ENCODE measurements around the gene NDUFS2.

NDUFS2 gene

GRCh38 chr1:161201836-161202712 is at the start of gene NDUFS2:
Gene NDUFS2 (plus strand): TSS chr1:161202367. CDS start chr1:161202386, 19 bp downstream.
- DNase-seq: peak; percentile 98

GRCh38 chr1:161153176-161153575 is 49.0 kb upstream of the NDUFS2 start:
- DNase-seq: no peak

GRCh38 chr1:161153682-161154337 is 48.4 kb upstream of the NDUFS2 start, which contains the start of gene UFC1:
Gene UFC1 (plus strand): TSS chr1:161153978. CDS start chr1:161153998, 20 bp downstream.
- DNase-seq: peak; percentile 91

GRCh38 chr1:161157867-161158266 is 44.3 kb upstream of the NDUFS2 start:
- DNase-seq: no peak

GRCh38 chr1:161158316-161159010 is 43.7 kb upstream of the NDUFS2 start:
- no peak for DNase-seq

GRCh38 chr1:161159087-161159912 is 42.9 kb upstream of the NDUFS2 start, which contains the start of gene USP21:
Gene USP21 (plus strand): TSS chr1:161159500. CDS start chr1:161160641, 1,141 bp downstream.
- DNase-seq: peak; percentile 91

GRCh38 chr1:161159913-161160243 is 42.3 kb upstream of the NDUFS2 start:
- no peak for DNase-seq

GRCh38 chr1:161160671-161161145 is 41.5 kb upstream of the NDUFS2 start:
- DNase-seq: no peak

- DNase-seq: no peak
Measured at GRCh38 chr1:161161652-161162051, 40.5 kb upstream of the NDUFS2 start.

- DNase-seq: no peak
Measured at GRCh38 chr1:161162052-161162451, 40.1 kb upstream of the NDUFS2 start.

- no peak for DNase-seq
Measured at GRCh38 chr1:161162806-161163205, 39.4 kb upstream of the NDUFS2 start.

GRCh38 chr1:161163793-161164192 is 38.4 kb upstream of the NDUFS2 start:
- DNase-seq: no peak

GRCh38 chr1:161164901-161165610 is 37.1 kb upstream of the NDUFS2 start:
- DNase-seq: no peak

- peak; percentile 97 for DNase-seq
Measured at GRCh38 chr1:161165742-161166668, 36.2 kb upstream of the NDUFS2 start, which contains the start of gene PPOX. Gene PPOX (plus strand): TSS chr1:161166426. CDS start chr1:161166848, 422 bp downstream.

GRCh38 chr1:161166669-161167548 is 35.3 kb upstream of the NDUFS2 start:
- DNase-seq: peak; percentile 36

- DNase-seq: no peak
Measured at GRCh38 chr1:161168906-161169305, 33.3 kb upstream of the NDUFS2 start.

- DNase-seq: no peak
Measured at GRCh38 chr1:161171191-161171590, 31.0 kb upstream of the NDUFS2 start.

- DNase-seq: no peak
Measured at GRCh38 chr1:161171696-161172095, 30.5 kb upstream of the NDUFS2 start.

- no peak for DNase-seq
Measured at GRCh38 chr1:161172349-161172748, 29.8 kb upstream of the NDUFS2 start.

Measured in DMS79 treated with DMSO at 0.1 percent for 48 hours (cell line).